Spleen (tissue), 11 donors: ENCODE results near the gene OR2V2. TPM values are rescaled to one million over a fixed set of nuclear protein-coding genes. Genes with fewer than 3 reads are reported as not detected.

Experiments used
- DNase-seq: peaks from one replicate; pipeline ENCODE4 v3.0.0-alpha.2; 2020
- H3K27ac ChIP-seq, 8 donors: fragments of 200-600 bp; sonication (generic) in 7 of 8; 1 replicate in 4 of 8; 2 replicates in 4 of 8; pipeline versions ENCODE4 v1.5.0 to v1.8.0; 2016 to 2021; ENCODE audit warnings: inconsistent platforms in 4 of 8, mild to moderate bottlenecking in 4 of 8, moderate library complexity in 1 of 8
- H3K27me3 ChIP-seq, 7 donors: fragments of 200-600 bp; sonication (generic) in 6 of 7; replicated peaks in 1 of 7; 1 replicate in 4 of 7; 2 replicates in 3 of 7; pipeline versions ENCODE4 v1.5.0 to v1.8.0; 2016 to 2021; ENCODE audit warnings: inconsistent platforms in 3 of 7, mild to moderate bottlenecking in 1 of 7
- H3K36me3 ChIP-seq, 6 donors: fragments of 200-600 bp; sonication (generic) in 5 of 6; 1 replicate in 4 of 6; 2 replicates in 2 of 6; pipeline versions ENCODE4 v1.5.0 to v1.8.0; 2016 to 2021; ENCODE audit warnings: inconsistent platforms in 2 of 6
- H3K4me1 ChIP-seq, 6 donors: fragments of 200-600 bp; sonication (generic) in 5 of 6; 1 replicate in 3 of 6; 2 replicates in 3 of 6; pipeline versions ENCODE4 v1.5.0 to v1.8.0; 2016 to 2021; ENCODE audit warnings: inconsistent platforms in 3 of 6
- H3K4me3 ChIP-seq, 8 donors: fragments of 200-600 bp; sonication (generic) in 7 of 8; 1 replicate in 4 of 8; 2 replicates in 4 of 8; pipeline versions ENCODE4 v1.5.0 to v1.8.0; 2016 to 2021; ENCODE audit warnings: inconsistent platforms in 4 of 8, mild to moderate bottlenecking in 4 of 8, moderate library complexity in 2 of 8
- H3K9me3 ChIP-seq, 8 donors: fragments of 200-600 bp; sonication (generic) in 7 of 8; 1 replicate in 4 of 8; 2 replicates in 4 of 8; pipeline versions ENCODE4 v1.5.0 to v1.8.0; 2016 to 2021; ENCODE audit warnings: inconsistent platforms in 4 of 8
- CTCF ChIP-seq, 11 experiments: fragments of 200-600 bp in 7 of 11; fragments of 450-650 bp in 4 of 11; sonication (generic) in 4 of 11; IDR thresholded peaks in 8 of 11; conservative IDR thresholded peaks in 3 of 11; 1 replicate in 7 of 11; 2 replicates in 4 of 11; pipeline versions ENCODE4 v1.4.0 to v1.8.0; 2016 to 2021; ENCODE audit warnings: antibody characterized with exemption in 11 of 11, inconsistent platforms in 4 of 11, mild to moderate bottlenecking in 1 of 11
- POLR2A ChIP-seq, 3 donors: fragments of 450-650 bp; IDR thresholded peaks; one replicate each; pipeline ENCODE4 v1.5.1; 2017; ENCODE audit warnings: antibody characterized with exemption in 3 of 3, mild to moderate bottlenecking in 1 of 3
- POLR2AphosphoS5 ChIP-seq, 3 donors: sonication (generic); formaldehyde crosslinking; IDR thresholded peaks; one replicate each; pipeline ENCODE4 v1.5.1; 2017; ENCODE audit warnings: antibody characterized with exemption in 3 of 3
- WGBS, 5 donors: extraction: QIAGEN DNeasy Blood & Tissue Kit in 3 of 5; methylation state at CpG; one replicate each; pipeline versions ENCODE4 v1.1.5 to v1.1.7; 2013 to 2018; 5-methylcytosine and 5-hydroxymethylcytosine counted together
- intact Hi-C: fragments of 100-400 bp; cut with DNase I; formaldehyde crosslinking; loops from one replicate; pipeline ENCODE4 v1.15.0; 2023; ENCODE audit warnings: low total_unique reads
- polyA plus RNA-seq, 3 donors: library from polyadenylated mRNA; stranded (reverse); fragments of 200-250 nt; gene quantifications; one replicate each; pipeline ENCODE4 v1.2.1, GENCODE V29; 2013
- total RNA-seq, 7 donors: library from RNA; depleted of rRNA in 3 of 7; stranded (reverse); fragments of >200 nt in 3 of 7; fragmentation: NEBNext Ultra II Directional in 4 of 7; extraction: Animal tissue kit (Norgen Biotek cat#: 25700) in 4 of 7; gene quantifications; one replicate each; pipeline versions ENCODE4 v1.1.0 to v1.2.1, GENCODE V29; 2016 to 2021
- donor health status: healthy with polysubstance abuse.
- donor health status: DM: no; HTN: no; CAD: no; lungs with moderate emphysema.
- donor health status: DM: no; HTN: no; CAD: no.
- donor health status: Bipolar disorder and iron deficiency.
- donor health status: healthy.
- donor health status: DM: no; HTN: no; CAD: no.
- donor health status: DM: yes; HTN: yes; CAD: no.

Gene OR2V2
- total and polyA plus RNA-seq, 10 donors: not detected

GRCh38 chr5:181161534-181162175 is 14.3 kb downstream of the OR2V2 start:
- intact Hi-C loops: loop anchor here (10.0 kb wide), 1 partner anchor 297 kb away; the partner anchor contains the start of gene ZFP62
- Histone ChIP-seq H3K27ac (peak overlapping the region in 4 of 8 donors; percentile 20 to 80 (median 31)), H3K4me1 (peaks cover 0 to 21% (median 17%) of the 10 kb centered on the region in 6 donors), H3K27me3 (peaks cover 0 to 65% (median 12%) of the 10 kb centered on the region in 7 donors), H3K36me3 (no peaks in the 10 kb centered on the region), H3K4me3 (peak overlapping the region in 1 of 8 donors; percentile 60), H3K9me3 (peaks cover 0 to 5% (median 0%) of the 10 kb centered on the region in 8 donors)
- WGBS, 5 donors: 74 to 88% (median 83%) methylated on average over 3 to 4 of the region's 4 CpGs
- no peak for DNase-seq
- TF ChIP-seq POLR2A (IDR thresholded peaks at IDR 0.05) (no peak), CTCF (IDR thresholded peaks at IDR 0.05 in 8 of 11, conservative IDR thresholded peaks at IDR 0.05 in 3 of 11) (no peak), POLR2AphosphoS5 (IDR thresholded peaks at IDR 0.05) (no peak)

- H3K4me3 ChIP-seq: peak overlapping the region in 1 of 8 donors; percentile 17
- intact Hi-C loops: loop anchor here (10.0 kb wide), 1 partner anchor 299 kb away; the partner anchor contains the start of gene ZFP62
- no peak overlapping the region for H3K27ac ChIP-seq
- DNase-seq: no peak
- TF ChIP-seq POLR2A (IDR thresholded peaks at IDR 0.05) (no peak), CTCF (IDR thresholded peaks at IDR 0.05 in 8 of 11, conservative IDR thresholded peaks at IDR 0.05 in 3 of 11) (no peak), POLR2AphosphoS5 (IDR thresholded peaks at IDR 0.05) (no peak)
- no peaks in the 10 kb centered on the region for H3K36me3 ChIP-seq
- WGBS, 5 donors: 28 to 41% (median 39%) methylated on average over 15 to 16 of the region's 16 CpGs
- H3K4me1 ChIP-seq: peaks cover 0 to 33% (median 20%) of the 10 kb centered on the region in 6 donors
- peaks cover 0 to 5% (median 0%) of the 10 kb centered on the region in 8 donors for H3K9me3 ChIP-seq
- H3K27me3 ChIP-seq: peaks cover 0 to 70% (median 19%) of the 10 kb centered on the region in 7 donors
Measured at GRCh38 chr5:181163487-181164075, 16.2 kb downstream of the OR2V2 start.

GRCh38 chr5:181164076-181164952 is 16.9 kb downstream of the OR2V2 start:
- intact Hi-C loops: loop anchor here (10.0 kb wide), 1 partner anchor 300 kb away; the partner anchor contains the start of gene ZFP62
- 17 to 24% (median 21%) methylated on average over 34 to 49 of the region's 52 CpGs for WGBS, 5 donors

More at GRCh38 chr5:181164076-181164952, 16.9 kb downstream of the OR2V2 start:
- Histone ChIP-seq H3K27ac (no peak overlapping the region), H3K9me3 (peaks cover 0 to 5% (median 0%) of the 10 kb centered on the region in 8 donors), H3K4me1 (peaks cover 0 to 32% (median 19%) of the 10 kb centered on the region in 6 donors), H3K27me3 (peaks cover 0 to 77% (median 25%) of the 10 kb centered on the region in 7 donors), H3K36me3 (no peaks in the 10 kb centered on the region), H3K4me3 (peak overlapping the region in 1 of 8 donors; percentile 17)
- TF ChIP-seq CTCF (IDR thresholded peaks at IDR 0.05 in 8 of 11, conservative IDR thresholded peaks at IDR 0.05 in 3 of 11) (no peak), POLR2AphosphoS5 (IDR thresholded peaks at IDR 0.05) (no peak), POLR2A (IDR thresholded peaks at IDR 0.05) (no peak)
- DNase-seq: no peak
